Measurements from ENCODE around the gene TRAPPC12.

GRCh38 chr2:3459185-3460015 lies 79.9 kb downstream of the TRAPPC12 start:
- TF ChIP-seq GATA2 (IDR thresholded peaks at IDR 0.05; ENCODE audit: low read depth, low read length) (no peak), GATA3 (IDR thresholded peaks at IDR 0.05; ENCODE audit: low read depth, low read length) (no peak)

Measured in SH-SY5Y (cell line).